NOMO-1 (cell line): ENCODE measurements around the gene PGM1.

Experiments used
- DNase-seq, 2 experiments: peaks; one replicate each; lab custom pipeline; 2025; ENCODE audit not compliant: unreplicated experiment in 2 of 2; lab: John Stamatoyannopoulos, UW

The PGM1 gene

GRCh38 chr1:63663873-63664272 is 70.7 kb downstream of the PGM1 start:
- no peak for DNase-seq

- DNase-seq = no peak
Observed at GRCh38 chr1:63664742-63665141, 71.5 kb downstream of the PGM1 start.

- no peak for DNase-seq
Observed at GRCh38 chr1:63665410-63665809, 72.2 kb downstream of the PGM1 start.

GRCh38 chr1:63665824-63666223 is 72.6 kb downstream of the PGM1 start:
- no peak for DNase-seq

- no peak for DNase-seq
Observed at GRCh38 chr1:63668298-63668697, 75.1 kb downstream of the PGM1 start.

- no peak for DNase-seq
Observed at GRCh38 chr1:63669151-63669961, 76.1 kb downstream of the PGM1 start.

- DNase-seq = no peak
Observed at GRCh38 chr1:63670164-63670563, 77.0 kb downstream of the PGM1 start.

- no peak for DNase-seq
Observed at GRCh38 chr1:63671514-63671913, 78.3 kb downstream of the PGM1 start.

GRCh38 chr1:63674238-63674864 is 81.1 kb downstream of the PGM1 start:
- peak in 1 of 2 experiments; percentile 30 for DNase-seq

- DNase-seq = no peak
Observed at GRCh38 chr1:63674865-63675419, 81.7 kb downstream of the PGM1 start.

GRCh38 chr1:63675420-63675931 is 82.3 kb downstream of the PGM1 start:
- no peak for DNase-seq

- no peak for DNase-seq
Observed at GRCh38 chr1:63677497-63677896, 84.3 kb downstream of the PGM1 start.

- no peak for DNase-seq
Observed at GRCh38 chr1:63678200-63678599, 85.0 kb downstream of the PGM1 start.

GRCh38 chr1:63679076-63679475 is 85.9 kb downstream of the PGM1 start:
- no peak for DNase-seq

GRCh38 chr1:63679589-63679988 is 86.4 kb downstream of the PGM1 start:
- DNase-seq = no peak

- no peak for DNase-seq
Observed at GRCh38 chr1:63682936-63683335, 89.7 kb downstream of the PGM1 start.

GRCh38 chr1:63683759-63684158 is 90.5 kb downstream of the PGM1 start:
- DNase-seq = no peak

GRCh38 chr1:63686696-63687095 is 93.5 kb downstream of the PGM1 start:
- DNase-seq = no peak

GRCh38 chr1:63688302-63688890 is 95.2 kb downstream of the PGM1 start:
- DNase-seq = no peak

GRCh38 chr1:63690966-63691700 is 97.9 kb downstream of the PGM1 start:
- no peak for DNase-seq
